ENCODE data around the gene RHOC.
"Not testable (repeated sequence)": the region's sequence is repeated elsewhere in the genome, so short reads cannot be mapped to it uniquely, and the experiment has no call there.

The RHOC gene

DNA sequence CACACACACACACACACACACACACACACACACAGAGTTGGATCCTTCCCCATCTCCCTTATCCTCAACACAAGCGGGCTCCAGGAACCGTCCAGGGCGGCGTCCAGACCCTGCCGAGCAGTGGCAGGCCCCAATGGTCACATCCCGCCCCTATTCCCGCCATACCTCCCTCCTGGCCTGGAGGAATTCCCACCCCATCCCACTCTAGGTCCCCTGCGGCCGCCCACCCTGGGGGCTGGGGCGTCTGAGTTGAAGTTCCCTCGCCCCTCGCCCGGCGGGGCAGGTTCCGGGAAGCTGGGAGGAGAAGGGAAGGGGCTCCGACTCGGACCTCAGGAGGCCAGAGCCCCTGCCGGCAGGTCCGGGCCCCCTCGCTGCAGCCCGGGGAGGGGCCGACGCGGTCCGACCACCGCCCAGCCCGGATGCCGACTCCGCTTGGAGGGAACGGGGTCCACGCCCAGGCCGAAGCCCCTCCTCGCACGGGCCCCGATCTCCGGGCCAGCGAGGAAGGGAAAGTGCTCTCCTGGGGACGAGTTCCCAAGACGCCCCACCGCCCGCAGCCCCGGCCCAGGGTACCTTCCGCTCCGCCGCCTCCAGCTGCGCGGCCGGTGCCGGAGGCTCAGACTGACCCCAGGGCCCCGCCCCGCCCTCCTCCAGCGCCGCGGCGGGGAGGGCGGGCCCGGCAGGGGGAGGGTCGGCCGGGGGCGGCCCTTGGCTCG lies at the start of gene RHOC:
RHOC (minus strand) TSS at position 623 of the 716 bp plus-strand sequence. CDS start 3,328 bp downstream, outside the sequence.
- Mint-ChIP-seq H3K36me3 (peaks cover 2 to 9% of the 10 kb centered on the region in 2 donors), H3K4me1 (peaks cover 37 to 63% of the 10 kb centered on the region in 2 donors), H3K4me3 (peak within 1 kb of the TSS; percentile 77 to 82), H3K9me3 (no peaks in the 10 kb centered on the region), H3K27ac (peak within 1 kb of the TSS; percentile 87), H3K27me3 (no peaks in the 10 kb centered on the region)
- ATAC-seq (replicated peaks) (peak; percentile 79 to 85), DNase-seq (peak; percentile 52)

DNA sequence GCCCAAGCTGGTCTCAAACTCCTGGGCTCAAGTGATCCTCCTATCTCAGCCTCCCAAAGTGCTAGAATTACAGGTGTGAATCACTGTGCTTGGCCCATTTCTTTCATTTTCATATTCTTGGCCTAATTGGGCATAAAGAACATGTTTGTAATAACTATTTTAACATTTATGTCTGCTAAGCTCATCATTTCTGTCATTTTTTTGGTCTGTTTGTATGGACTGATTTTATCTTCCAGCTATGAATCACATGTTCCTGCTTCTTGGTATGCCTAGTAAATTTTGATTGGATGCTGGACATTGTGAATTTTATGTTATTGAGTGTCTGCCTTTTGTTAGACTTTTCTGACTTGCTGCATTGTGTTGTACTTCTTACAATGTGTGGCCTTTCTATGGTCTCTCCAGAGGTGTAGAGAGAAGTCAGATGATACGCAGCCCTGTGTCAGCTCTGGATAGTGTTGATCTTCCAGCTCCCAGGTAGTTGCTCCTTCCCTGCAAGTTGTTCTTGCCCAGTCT lies 47.2 kb upstream of the RHOC start:
- H3K27ac Mint-ChIP-seq, result no peak overlapping the region
- ATAC-seq (replicated peaks) (no peak), DNase-seq (no peak)
- peaks cover 8% of the 10 kb centered on the region in 2 donors for H3K36me3 Mint-ChIP-seq
- H3K9me3 Mint-ChIP-seq, result peaks cover 12% of the 10 kb centered on the region in 2 donors
- no peaks in the 10 kb centered on the region for H3K4me1 Mint-ChIP-seq
- peaks cover 60 to 66% of the 10 kb centered on the region in 2 donors for H3K27me3 Mint-ChIP-seq
- H3K4me3 Mint-ChIP-seq, result no peak overlapping the region

DNA sequence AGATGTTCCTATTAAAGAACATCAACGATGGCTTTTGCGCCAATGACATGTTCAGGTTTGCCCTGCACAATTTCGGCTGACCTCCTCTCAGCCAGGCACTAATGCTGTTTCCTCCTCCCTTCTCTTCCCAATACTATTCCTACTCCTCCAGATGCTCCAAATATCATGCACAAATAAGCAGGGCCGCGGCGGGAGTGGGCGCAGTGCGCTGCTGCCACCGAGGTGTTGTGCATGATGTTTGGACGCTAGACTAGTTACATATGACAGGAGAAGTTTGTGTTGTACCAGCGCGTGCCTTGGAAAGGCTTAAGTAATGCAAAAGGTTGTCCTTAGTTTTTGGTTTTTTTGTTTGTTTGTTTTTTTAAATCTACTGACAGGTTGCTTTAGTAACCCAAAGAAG lies 41.5 kb upstream of the RHOC start:
- Mint-ChIP-seq H3K4me3 (no peak overlapping the region), H3K9me3 (peaks cover 0 to 3% of the 10 kb centered on the region in 2 donors), H3K4me1 (peaks cover 0 to 13% of the 10 kb centered on the region in 2 donors), H3K36me3 (peaks cover 0 to 4% of the 10 kb centered on the region in 2 donors), H3K27ac (no peak overlapping the region), H3K27me3 (peaks cover 44 to 58% of the 10 kb centered on the region in 2 donors)
- DNase-seq (no peak), ATAC-seq (replicated peaks) (no peak)

DNA sequence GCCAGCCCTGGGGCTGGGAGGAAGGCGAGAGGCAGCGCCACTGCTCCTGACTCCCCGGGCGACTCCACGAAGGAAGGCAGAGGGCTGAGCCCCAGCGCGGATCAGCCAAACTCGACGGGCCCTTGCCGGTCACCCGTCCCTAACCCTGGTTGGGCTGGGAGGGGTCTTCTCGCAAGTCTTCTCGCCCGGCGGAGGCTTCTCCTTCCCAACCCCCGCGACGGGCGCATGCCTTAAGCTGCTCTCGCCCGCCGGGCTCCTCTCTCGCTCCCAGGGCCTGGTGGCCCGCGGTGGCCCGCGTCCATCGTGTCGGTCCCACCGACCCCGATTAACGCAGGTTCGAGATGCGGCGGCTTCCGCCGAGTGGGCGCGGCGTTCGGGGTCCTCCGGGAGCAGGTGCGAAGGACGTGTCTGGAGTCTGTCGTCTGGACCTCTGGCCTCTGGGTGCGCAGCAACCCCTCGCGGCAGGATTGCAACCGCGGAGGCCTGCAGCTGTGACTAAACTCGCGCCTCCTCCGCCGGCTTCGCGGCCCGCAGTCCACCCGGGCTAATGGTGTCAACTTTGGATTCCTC lies 37.2 kb upstream of the RHOC start:
- Mint-ChIP-seq H3K27ac (no peak overlapping the region), H3K4me1 (peaks cover 0 to 14% of the 10 kb centered on the region in 2 donors), H3K4me3 (peak overlapping the region; percentile 13 to 44), H3K27me3 (peaks cover 64 to 84% of the 10 kb centered on the region in 2 donors), H3K36me3 (peaks cover 0 to 3% of the 10 kb centered on the region in 2 donors), H3K9me3 (peaks cover 5% of the 10 kb centered on the region in 2 donors)
- peak; percentile 45 to 58 for ATAC-seq (replicated peaks)
- peak; percentile 8 for DNase-seq

DNA sequence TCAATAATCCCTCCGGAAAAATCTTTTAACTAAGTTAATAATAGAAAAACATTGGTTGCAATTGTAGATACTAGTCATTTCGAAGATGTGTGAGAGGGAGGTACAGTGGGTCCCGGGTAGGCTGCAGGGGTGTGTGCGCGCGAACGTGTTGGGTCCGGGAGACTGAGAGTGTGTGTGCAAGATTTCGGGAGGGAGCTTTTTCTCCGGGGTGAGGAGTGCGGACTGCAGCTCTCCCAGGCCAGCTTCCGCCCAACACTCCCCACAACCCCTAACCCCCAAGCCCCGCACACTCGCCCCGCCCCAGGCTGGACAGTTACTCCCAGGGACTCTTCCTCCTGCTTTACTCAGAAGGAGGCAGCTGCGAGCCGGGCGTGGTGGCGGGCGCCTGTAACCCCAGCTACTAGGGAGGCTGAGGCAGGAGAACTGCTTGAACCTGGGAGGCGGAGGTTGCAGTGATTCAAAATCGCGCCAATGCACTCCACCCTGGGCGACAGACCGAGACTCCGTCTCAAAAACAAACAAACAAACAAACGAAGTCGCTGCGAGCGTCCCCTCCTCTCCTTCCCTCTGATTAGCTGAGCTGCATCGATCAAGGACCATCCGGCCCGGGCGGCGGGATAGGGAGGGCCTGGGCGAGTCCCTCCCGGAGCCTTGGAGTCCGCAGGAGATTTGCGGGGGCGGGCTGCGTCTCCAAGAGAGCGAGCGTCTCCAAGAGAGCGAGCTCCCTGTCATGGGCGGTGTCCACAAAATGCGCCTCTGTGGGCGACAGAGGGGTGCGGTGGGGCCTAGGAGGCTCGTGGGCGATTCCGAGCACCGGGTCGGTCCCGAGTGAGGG lies 36.5 kb upstream of the RHOC start:
- H3K9me3 Mint-ChIP-seq, result peaks cover 6 to 7% of the 10 kb centered on the region in 2 donors
- peaks cover 0 to 14% of the 10 kb centered on the region in 2 donors for H3K4me1 Mint-ChIP-seq
- H3K27me3 Mint-ChIP-seq, result peaks cover 67 to 87% of the 10 kb centered on the region in 2 donors
- ATAC-seq (replicated peaks), result no peak
- no peak overlapping the region for H3K27ac Mint-ChIP-seq
- DNase-seq, result no peak
- peak overlapping the region in 1 of 2 donors; percentile 44 for H3K4me3 Mint-ChIP-seq
- H3K36me3 Mint-ChIP-seq, result peaks cover 0 to 3% of the 10 kb centered on the region in 2 donors

DNA sequence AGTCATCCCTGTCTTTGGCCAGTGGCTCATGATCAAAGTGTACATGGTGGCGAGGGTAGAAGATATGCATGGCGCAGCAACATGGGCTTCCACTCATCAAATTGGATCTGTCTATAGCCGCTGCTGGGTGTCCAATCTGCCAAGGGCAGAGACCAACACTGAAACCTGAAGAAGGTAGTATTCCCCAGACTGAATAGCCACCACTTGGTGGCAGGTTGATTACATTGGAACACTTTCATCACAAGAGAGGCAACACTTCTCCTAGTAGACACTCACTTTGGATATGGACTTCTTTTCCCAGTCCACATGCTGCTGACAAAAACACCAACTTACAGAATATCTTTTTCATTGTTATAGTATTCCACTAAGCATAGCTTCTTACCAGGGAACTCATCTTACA lies 30.6 kb upstream of the RHOC start:
- no peak overlapping the region for H3K4me3 Mint-ChIP-seq
- H3K36me3 Mint-ChIP-seq, result no peaks in the 10 kb centered on the region
- peaks cover 41 to 47% of the 10 kb centered on the region in 2 donors for H3K27me3 Mint-ChIP-seq
- DNase-seq, result no peak
- no peak for ATAC-seq (replicated peaks)
- H3K4me1 Mint-ChIP-seq, result no peaks in the 10 kb centered on the region
- H3K27ac Mint-ChIP-seq, result no peak overlapping the region
- peaks cover 5 to 7% of the 10 kb centered on the region in 2 donors for H3K9me3 Mint-ChIP-seq

DNA sequence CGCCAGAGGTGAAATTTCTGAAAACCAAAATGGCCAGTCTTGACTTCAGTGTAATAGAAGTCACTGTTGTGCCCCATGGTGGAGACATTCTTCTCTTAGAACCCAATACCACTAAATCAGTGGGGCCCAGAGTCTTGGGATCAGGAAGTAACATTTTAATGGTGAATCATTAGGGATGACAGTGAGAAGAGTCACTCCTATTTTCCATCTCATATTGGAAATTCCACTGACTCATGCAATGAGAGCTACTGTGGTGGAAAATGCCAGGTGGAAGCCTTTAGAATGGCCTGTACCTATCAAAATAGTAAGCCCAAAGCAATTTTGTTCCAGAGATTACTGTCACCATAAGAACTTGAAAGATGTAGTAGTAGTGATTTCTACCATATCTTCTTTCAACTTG lies 28.8 kb upstream of the RHOC start:
- no peak overlapping the region for H3K27ac Mint-ChIP-seq
- H3K27me3 Mint-ChIP-seq, result peaks cover 24 to 29% of the 10 kb centered on the region in 2 donors
- no peak overlapping the region for H3K4me3 Mint-ChIP-seq
- no peaks in the 10 kb centered on the region for H3K36me3 Mint-ChIP-seq
- ATAC-seq (replicated peaks) (peak in 1 of 2 donors; percentile 47), DNase-seq (no peak)
- peaks cover 0 to 2% of the 10 kb centered on the region in 2 donors for H3K4me1 Mint-ChIP-seq
- peaks cover 5 to 7% of the 10 kb centered on the region in 2 donors for H3K9me3 Mint-ChIP-seq

DNA sequence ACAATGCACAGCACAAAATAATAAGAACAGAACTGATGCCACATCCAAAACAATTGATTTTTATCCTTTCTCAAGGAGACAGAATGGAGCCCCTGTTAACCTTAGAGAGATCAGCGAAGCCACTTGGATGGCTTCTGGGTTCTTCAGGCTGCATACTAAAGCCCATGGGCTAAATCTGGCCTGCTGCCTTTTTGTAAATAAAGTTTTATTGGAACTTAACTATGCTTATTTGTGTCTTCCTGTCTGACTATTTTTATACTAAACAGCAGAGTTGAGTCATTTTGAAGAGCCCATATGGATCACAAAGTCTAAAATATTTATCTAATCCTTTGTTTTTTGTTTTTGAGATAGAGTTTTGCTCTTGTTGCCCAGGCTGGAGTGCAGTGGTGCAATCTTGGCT lies 24.5 kb upstream of the RHOC start:
- DNase-seq, result no peak
- H3K4me1 Mint-ChIP-seq, result peaks cover 0 to 2% of the 10 kb centered on the region in 2 donors
- H3K27ac Mint-ChIP-seq, result no peak overlapping the region
- no peaks in the 10 kb centered on the region for H3K27me3 Mint-ChIP-seq
- H3K4me3 Mint-ChIP-seq, result no peak overlapping the region
- no peak for ATAC-seq (replicated peaks)
- no peaks in the 10 kb centered on the region for H3K36me3 Mint-ChIP-seq
- no peaks in the 10 kb centered on the region for H3K9me3 Mint-ChIP-seq

DNA sequence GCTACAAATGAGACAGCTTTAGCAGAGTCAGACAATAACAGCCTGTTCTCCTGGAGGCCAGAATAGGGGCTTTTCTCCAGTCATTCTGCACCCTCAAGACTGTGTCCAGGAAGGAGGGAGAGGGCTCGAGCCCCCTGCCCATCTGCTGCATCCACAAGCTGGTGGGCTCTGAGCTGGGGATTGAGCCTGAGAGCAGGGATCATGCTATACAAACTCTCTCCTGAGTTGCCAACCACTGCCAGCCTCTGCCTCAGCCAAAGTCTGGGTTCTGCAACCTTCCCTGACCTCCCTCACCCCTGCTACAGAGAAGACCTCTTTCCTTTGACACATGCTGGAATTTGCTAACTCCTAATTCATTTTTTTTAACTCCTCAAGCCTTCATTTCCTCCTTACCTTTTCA lies 23.0 kb upstream of the RHOC start:
- H3K4me3 Mint-ChIP-seq, result no peak overlapping the region
- no peak overlapping the region for H3K27ac Mint-ChIP-seq
- peaks cover 0 to 2% of the 10 kb centered on the region in 2 donors for H3K4me1 Mint-ChIP-seq
- no peak for DNase-seq
- no peak for ATAC-seq (replicated peaks)
- H3K27me3 Mint-ChIP-seq, result no peaks in the 10 kb centered on the region
- H3K9me3 Mint-ChIP-seq, result no peaks in the 10 kb centered on the region
- no peaks in the 10 kb centered on the region for H3K36me3 Mint-ChIP-seq

DNA sequence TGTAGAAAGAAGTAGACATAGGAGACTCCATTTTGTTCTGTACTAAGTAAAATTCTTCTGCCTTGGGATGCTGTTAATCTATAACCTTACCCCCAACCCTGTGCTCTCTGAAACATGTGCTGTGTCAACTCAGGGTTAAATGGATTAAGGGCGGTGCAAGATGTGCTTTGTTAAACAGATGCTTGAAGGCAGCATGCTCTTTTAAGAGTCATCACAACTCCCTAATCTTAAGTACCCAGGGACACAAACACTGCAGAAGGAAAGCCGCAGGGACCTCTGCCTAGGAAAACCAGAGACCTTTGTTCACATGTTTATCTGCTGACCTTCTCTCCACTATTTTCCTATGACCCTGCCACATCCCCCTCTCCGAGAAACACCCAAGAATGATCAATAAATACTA lies 22.1 kb upstream of the RHOC start:
- ATAC-seq (replicated peaks); H3K9me3 Mint-ChIP-seq; H3K27ac Mint-ChIP-seq: not testable (repeated sequence)

DNA sequence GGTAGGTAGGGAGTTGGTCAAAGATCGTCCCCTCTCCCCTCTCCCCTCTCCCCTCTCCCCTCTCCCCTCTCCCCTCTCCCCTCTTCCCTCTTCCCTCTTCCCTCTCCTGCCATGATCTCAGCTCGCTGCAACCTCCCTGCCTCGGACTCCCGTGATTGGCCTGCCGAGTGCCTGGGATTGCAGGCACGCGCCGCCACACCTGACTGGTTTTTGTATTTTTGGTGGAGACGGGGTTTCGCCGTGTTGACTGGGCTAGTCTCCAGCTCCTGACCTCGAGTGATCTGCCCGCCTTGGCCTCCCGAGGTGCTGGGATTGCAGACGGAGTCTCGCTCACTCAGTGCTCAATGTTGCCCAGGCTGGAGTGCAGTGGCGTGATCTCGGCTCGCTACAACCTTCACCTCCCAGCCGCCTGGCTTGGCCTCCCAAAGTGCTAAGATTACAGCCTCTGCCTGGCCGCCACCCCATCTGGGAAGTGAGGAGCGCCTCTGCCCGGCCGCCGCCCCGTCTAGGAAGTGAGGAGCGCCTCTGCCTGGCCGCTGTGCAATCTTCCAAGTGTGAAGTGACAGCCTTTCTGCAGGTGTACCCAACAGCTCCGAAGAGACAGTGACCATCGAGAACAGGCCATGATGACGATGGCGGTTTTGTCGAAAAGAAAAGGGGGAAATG lies 21.5 kb upstream of the RHOC start:
- not testable (repeated sequence) for ATAC-seq (replicated peaks); H3K36me3 Mint-ChIP-seq; H3K27ac Mint-ChIP-seq; H3K27me3 Mint-ChIP-seq; H3K9me3 Mint-ChIP-seq; H3K4me3 Mint-ChIP-seq; H3K4me1 Mint-ChIP-seq; DNase-seq

More for the DNA sequence above, 22.1 kb upstream of the RHOC start:
- H3K4me3 Mint-ChIP-seq, H3K27me3 Mint-ChIP-seq, H3K4me1 Mint-ChIP-seq, DNase-seq, H3K36me3 Mint-ChIP-seq: not testable (repeated sequence)

DNA sequence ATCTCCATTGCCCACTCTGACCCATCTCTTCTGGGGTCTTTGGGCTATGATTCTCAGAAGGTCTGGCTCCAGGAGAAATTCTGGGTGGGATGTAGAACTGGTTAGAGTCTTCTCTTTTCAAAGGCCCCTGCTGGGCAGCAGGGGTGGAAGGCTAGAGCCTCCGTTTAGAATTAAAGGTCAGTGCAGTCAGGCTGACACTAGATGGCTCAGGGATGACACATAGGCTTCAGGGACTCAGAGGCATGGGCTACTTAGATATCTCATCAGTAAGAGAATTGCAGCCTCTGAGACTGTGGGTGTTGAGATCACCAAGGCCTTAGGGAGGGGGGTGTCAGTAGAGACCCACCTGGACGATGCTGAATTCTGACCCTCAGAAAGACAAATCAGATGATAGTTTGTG lies 20.8 kb upstream of the RHOC start:
- Mint-ChIP-seq H3K9me3 (no peaks in the 10 kb centered on the region), H3K36me3 (no peaks in the 10 kb centered on the region), H3K27ac (no peak overlapping the region), H3K4me1 (peaks cover 5 to 9% of the 10 kb centered on the region in 2 donors), H3K27me3 (peaks cover 9 to 15% of the 10 kb centered on the region in 2 donors), H3K4me3 (no peak overlapping the region)
- ATAC-seq (replicated peaks), result no peak
- DNase-seq, result no peak

DNA sequence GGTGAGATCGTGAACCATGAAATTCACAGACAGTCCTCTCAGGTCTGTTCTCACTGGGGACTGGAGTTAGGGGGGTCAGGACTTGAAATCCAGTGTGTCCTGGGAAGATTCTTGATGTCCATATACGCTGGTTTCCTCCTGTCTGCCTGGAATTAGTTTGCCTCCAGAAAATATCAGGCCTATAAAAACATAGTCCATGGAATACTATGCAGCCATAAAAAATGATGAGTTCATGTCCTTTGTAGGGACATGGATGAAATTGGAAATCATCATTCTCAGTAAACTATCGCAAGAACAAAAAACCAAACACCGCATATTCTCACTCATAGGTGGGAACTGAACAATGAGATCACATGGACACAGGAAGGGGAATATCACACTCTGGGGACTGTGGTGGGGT lies 17.3 kb upstream of the RHOC start:
- peaks cover 7 to 13% of the 10 kb centered on the region in 2 donors for H3K4me1 Mint-ChIP-seq
- not testable (repeated sequence) for H3K4me3 Mint-ChIP-seq

DNA sequence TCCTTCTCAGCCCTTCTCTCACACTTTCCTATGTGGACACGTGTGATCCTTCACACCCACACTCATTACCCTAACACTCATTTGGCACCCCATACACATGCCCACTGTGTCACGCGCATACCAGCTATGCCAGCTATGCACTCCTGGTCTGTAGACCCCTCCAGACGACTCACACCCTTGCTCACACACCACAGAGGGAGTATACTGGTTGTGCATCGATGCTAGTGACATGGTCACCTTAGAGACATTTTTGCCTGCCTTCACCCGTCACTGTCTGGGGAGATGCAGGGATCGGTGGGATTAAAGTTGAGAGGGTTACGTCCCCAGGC lies 16.5 kb upstream of the RHOC start:
- Mint-ChIP-seq H3K27me3 (peaks cover 39 to 52% of the 10 kb centered on the region in 2 donors), H3K27ac (no peak overlapping the region), H3K4me1 (peaks cover 11 to 20% of the 10 kb centered on the region in 2 donors), H3K36me3 (no peaks in the 10 kb centered on the region), H3K9me3 (no peaks in the 10 kb centered on the region), H3K4me3 (no peak overlapping the region)
- ATAC-seq (replicated peaks) (peak in 1 of 2 donors; percentile 8), DNase-seq (no peak)

More for the DNA sequence above, 17.3 kb upstream of the RHOC start:
- not testable (repeated sequence) for H3K9me3 Mint-ChIP-seq; DNase-seq; H3K36me3 Mint-ChIP-seq; ATAC-seq (replicated peaks); H3K27ac Mint-ChIP-seq
- peaks cover 34 to 44% of the 10 kb centered on the region in 2 donors for H3K27me3 Mint-ChIP-seq
